Adrenal gland (tissue), 5 donors: ENCODE measurements around the gene TPSB2.
"Not testable (repeated sequence)": the region's sequence is repeated elsewhere in the genome, so short reads cannot be mapped to it uniquely, and the experiment has no call there.

Experiments
- POLR2A ChIP-seq, 2 donors: fragments of 450-650 bp; IDR thresholded peaks; one replicate each; pipeline ENCODE4 v1.6.1; 2017; ENCODE audit warnings: antibody characterized with exemption in 2 of 2, mild to moderate bottlenecking in 2 of 2, moderate library complexity in 1 of 2
- TF ChIP-seq, protein P1 (sequence below), 6 experiments: fragments of 450-650 bp in 4 of 6; fragments of 200-600 bp in 2 of 6; sonication (generic) in 1 of 6; IDR thresholded peaks; 1 replicate in 5 of 6; 2 replicates in 1 of 6; pipeline versions ENCODE4 v1.5.1 to v1.8.0; 2016 to 2021; ENCODE audit warnings: antibody characterized with exemption in 6 of 6, mild to moderate bottlenecking in 2 of 6, moderate library complexity in 1 of 6
- donor health status: DM: no; HTN: no; CAD: no.

DNA sequence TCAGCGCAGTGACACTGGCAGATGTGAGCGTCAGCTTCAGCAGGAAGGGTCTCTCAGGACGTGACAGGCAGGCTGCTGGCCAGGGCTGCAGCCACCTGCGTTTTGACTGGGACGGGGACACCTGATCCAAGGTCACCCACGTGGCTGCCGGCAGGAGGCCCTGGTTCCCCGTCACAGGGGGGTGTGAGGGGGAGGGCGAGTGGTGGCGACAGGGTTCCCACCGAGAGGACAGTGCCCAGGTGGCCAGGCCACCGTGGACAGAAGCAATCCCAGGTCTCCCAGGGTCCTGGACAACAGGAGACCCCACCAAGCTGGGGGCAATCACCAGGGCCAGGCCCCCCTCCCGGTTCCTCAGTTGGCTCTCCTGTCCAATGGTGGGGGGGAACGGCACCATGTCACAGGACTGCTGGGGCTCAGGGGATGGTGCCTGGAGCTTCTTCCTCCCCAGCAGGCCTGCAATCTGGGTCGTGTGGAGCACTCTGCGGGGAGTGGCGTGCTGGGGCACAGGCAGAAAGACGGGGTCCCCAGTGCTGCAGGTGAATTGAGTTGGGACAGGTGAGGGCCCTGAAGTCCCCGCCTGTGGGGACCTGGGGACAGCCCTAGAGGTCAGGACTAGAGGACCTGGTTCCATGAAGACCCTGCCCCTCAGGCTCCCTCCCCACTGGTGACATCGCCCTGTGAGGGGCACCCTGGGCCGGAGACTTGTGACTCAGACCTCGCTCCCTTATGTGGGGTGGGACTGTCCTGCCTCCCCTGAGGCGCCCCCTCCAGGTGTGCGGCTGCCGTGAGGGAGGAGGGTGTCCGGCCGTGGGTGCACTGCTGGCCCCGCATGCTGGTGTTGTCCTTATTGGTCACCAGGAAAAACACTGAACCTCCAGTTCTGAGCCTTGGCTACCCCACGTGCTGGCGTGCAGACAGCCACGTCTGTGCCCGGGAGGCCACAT, 14.2 kb upstream of the TPSB2 start:
- not testable (repeated sequence) for TF ChIP-seq POLR2A (IDR thresholded peaks at IDR 0.05)
- TF ChIP-seq, protein P1, sequence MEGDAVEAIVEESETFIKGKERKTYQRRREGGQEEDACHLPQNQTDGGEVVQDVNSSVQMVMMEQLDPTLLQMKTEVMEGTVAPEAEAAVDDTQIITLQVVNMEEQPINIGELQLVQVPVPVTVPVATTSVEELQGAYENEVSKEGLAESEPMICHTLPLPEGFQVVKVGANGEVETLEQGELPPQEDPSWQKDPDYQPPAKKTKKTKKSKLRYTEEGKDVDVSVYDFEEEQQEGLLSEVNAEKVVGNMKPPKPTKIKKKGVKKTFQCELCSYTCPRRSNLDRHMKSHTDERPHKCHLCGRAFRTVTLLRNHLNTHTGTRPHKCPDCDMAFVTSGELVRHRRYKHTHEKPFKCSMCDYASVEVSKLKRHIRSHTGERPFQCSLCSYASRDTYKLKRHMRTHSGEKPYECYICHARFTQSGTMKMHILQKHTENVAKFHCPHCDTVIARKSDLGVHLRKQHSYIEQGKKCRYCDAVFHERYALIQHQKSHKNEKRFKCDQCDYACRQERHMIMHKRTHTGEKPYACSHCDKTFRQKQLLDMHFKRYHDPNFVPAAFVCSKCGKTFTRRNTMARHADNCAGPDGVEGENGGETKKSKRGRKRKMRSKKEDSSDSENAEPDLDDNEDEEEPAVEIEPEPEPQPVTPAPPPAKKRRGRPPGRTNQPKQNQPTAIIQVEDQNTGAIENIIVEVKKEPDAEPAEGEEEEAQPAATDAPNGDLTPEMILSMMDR (IDR thresholded peaks at IDR 0.05): not testable (repeated sequence)
